ENCODE data around the gene RAP2A.

The RAP2A gene

GRCh38 chr13:97422118-97423054 is 11.6 kb upstream of the RAP2A start:
- no peak for DNase-seq (ENCODE audit: low spot score)

GRCh38 chr13:97423300-97424045 is 10.5 kb upstream of the RAP2A start:
- no peak for DNase-seq (ENCODE audit: low spot score)

GRCh38 chr13:97425590-97425989 is 8.4 kb upstream of the RAP2A start:
- no peak for DNase-seq (ENCODE audit: low spot score)

GRCh38 chr13:97426695-97427094 is 7.3 kb upstream of the RAP2A start:
- DNase-seq (ENCODE audit: low spot score): no peak

DNA sequence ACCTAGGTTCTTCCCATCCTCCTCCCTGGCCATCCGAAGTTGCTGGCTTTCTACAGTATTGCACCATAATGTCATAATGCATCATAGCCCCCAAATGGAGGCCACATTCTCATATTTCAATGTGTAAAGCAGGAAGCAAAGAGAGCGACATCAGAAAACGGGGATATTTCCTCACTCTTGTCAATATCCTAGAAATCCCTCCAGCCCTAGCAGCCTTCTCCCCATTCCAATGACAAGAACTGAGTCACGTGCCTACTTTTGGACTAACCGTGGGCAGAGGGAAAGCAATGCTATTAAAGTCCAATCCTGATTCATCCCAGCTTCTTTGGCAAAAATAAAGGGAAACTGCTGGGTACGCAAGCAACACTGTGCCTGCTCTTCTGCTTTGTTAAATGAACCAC is 4.3 kb upstream of the RAP2A start:
- DNase-seq (ENCODE audit: low spot score): no peak

- DNase-seq (ENCODE audit: low spot score): no peak
These were observed 3.7 kb upstream of the RAP2A start for GRCh38 chr13:97430296-97430695.

DNA sequence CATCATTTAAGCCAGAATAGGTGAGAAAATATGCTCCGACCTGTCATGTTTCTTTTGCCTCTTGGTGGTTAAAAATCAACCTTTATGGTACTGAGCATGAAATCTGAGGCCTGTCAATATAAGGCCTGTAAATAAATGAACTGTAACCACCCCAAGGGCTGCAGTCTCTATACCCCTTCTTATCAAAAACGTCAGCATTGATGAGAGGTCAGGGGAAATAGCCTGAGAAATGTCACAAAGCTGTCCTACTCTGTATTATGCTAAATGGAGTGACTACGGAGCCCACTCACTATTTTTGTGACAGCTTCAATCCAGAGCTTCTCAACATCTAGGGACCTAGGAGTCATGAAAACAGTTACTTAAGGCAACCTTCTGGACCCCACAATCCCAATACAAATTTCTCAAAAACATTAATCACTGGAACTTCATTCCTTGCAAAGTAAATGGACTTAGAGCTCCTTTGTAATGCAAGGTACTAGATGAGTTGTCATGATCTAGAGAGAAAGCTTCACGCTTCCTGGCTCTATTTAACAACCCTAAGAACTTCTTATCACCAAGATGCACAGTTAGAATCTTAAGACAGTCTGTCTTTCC is 2.7 kb upstream of the RAP2A start:
- no peak for DNase-seq (ENCODE audit: low spot score)

DNA sequence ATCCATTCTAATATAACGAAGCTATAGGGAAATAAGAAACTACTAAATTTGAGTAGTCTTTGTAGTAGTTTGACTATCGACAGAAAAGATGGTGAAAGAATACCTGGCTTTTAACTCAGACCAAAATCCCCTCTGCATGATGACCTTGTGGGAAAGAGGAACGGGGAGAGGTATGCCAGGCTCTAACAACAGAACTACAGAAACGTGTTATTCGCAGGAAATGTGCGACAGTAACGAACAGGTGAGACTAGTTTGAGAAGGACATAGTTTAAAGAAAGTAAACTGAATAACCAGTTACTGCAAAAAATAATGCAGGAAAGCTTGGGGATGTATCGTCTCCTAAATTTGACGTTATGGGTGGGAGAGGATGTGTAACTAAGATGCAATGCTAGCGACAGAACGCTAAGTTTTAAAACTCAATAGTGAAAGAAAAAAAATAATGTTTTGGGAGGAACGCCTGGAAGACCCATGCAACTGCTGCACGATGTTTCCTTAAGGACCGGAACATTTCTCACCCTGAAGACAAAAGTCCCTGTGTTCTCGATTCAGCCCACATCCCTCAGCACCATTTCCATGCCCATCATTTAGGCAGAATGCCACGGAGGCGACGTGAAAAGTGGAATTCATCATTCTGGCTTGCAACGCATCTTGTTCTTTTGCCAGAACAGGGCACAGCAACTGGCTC is 1.6 kb upstream of the RAP2A start:
- no peak for DNase-seq (ENCODE audit: low spot score)

DNA sequence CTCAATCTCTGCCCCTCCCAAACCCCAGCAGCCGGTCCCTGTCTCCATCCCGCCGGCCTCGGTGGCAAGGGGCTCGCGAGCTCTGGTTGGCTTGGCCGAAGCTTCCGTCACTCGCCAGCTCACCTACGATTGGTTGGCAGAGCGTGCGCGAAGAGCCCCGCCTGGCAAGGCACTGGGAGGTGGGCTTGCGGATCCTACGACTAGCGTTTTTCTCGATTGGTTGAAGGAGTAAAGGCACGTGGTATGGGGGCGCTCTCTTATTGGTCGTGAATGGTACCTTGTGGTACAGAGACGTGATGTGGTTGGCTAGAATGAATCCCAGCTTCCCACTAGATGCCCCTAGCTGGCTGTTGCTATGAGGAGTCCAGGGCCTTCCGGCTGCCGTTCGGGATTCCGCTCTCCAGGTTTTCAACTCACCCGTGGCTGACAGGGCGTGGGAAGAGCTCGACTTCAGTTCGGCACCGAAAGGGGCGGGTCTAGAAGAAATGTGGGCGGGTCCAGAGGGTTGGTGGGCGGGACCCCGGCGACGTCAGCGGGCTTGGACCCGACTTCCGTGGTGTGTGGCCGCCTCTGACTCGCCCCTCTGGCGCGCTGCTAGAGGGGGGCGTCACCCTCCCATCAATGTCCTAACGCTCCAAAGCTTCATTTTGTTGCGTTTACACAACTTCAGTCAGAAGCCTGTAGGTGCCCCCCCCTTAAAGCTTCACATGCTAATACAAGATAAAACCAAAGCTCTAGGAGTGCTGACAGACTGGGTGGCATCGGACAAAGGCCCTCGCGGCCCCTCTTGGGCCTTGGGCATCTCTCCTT is 847 bp upstream of the RAP2A start:
- DNase-seq (ENCODE audit: low spot score): peak; percentile 100

DNA sequence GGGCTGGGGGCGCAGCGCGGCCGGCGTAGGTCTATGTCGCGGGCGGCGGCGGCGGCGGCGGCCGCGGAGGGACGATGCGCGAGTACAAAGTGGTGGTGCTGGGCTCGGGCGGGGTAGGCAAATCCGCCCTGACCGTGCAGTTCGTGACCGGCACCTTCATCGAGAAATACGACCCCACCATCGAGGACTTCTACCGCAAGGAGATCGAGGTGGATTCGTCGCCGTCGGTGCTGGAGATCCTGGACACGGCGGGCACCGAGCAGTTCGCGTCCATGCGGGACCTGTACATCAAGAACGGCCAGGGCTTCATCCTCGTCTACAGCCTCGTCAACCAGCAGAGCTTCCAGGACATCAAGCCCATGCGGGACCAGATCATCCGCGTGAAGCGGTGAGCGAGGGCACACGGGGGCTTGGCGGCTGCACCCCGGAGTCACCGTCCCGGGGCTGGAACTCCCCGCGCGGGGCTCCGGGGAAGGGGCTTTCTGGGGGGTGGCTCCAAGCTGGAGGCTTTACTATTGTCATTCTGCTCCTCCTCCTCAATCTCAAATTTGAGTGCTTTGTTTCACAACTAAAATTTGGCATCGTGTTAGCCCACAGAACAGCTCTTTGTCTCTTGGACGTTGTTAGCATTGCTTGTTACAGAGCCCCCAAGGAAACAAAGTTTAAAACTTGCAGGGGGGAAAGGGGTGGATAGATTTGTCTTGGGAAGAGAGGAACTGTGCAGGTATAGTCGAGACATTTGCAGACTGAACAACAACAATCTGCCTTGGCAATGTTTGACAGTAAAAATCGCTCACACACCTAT is 630 bp downstream of the RAP2A start:
- peak; percentile 36 for DNase-seq (ENCODE audit: low spot score)

- DNase-seq (ENCODE audit: low spot score): no peak
These were observed 1.4 kb downstream of the RAP2A start for GRCh38 chr13:97435323-97435722.

DNA sequence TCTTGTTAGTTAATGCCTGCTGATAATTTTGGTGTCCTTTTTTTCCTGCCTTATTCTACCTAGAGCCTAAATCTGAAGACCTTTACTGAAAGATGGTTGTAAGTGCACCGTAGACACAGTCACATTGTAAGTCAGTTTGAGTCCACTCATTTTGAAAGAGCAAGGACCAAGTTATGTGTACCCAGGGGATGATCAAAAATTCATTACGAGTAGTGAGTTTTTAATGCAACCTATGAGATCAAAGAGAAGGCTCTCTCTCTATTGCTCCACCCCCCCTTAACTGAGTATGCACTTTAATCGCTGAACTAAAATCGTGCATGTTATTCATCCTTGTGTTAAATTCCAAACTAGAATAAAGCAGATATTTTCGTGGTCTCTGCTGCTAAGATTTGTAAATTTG is 1.8 kb downstream of the RAP2A start:
- DNase-seq (ENCODE audit: low spot score): no peak

DNA sequence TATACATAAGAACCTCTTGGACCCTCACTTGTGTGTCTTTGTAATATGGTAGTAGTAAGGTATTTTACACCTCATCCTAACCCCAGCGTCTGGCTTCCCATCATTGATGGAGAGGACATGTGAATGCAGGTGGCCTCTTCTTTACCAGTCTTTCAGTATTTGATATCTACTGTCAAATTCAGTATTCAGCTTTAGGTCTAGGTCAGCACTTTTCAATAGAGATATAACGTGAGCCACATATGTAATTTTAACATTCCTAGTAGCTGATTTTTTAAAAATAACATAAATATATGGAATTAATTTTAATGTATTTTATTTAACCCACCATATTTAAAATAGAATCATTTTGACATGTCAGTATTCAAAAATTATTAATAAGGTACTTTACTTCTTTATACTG is 2.9 kb downstream of the RAP2A start:
- no peak for DNase-seq (ENCODE audit: low spot score)

DNA sequence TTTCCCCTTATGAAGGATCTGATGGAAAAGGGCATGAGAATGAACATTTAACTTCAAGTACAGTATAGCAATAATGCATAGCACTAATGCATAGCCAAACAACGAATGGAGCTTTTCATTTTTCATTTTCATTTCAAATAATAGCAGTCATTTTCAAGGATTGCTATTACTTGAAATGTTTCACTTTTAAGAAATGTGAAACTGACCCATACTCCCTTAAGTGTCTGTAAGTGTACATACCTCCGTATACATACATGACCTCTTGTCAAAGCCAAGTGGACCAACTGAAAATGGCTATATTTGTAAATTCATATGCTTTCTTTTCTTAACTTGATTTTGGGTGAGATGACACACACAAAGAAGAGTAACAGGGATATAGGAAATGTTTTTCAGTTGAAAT is 3.8 kb downstream of the RAP2A start:
- no peak for DNase-seq (ENCODE audit: low spot score)

DNA sequence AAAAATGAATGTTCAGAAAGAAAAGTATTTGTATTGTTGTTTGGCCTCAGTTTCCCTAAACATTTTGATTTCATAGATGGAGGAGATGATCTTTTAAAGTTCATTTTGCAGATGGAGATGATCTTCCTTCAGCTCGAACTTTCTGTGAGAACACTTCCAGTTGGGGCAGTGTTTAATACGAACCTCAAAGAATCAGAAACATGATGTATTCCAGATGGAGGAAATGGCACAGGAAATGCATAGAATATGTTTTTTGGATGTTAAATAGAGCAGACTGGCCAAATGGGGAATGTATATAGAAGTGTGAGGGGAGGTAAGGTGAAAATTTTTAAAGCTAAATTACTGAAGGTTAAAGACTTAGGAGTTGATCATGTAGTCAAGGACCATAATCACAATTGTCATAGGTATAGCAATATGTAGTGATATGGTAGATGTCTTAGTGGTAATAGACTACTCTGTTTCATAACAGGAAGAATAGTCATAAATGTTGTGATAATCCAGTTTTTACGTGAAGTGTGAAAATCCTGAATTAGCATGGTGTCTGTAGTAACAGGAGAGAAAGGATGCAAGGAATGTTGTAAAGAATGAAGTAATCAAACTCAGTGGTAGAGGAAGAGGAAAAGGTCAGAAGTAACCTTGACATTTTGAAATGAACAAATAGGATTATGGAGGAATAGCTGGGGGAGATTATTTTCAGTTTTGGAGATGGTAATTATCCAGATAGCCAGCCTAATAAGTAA is 5.1 kb downstream of the RAP2A start:
- DNase-seq (ENCODE audit: low spot score): no peak

- DNase-seq (ENCODE audit: low spot score): no peak
These were observed 6.7 kb downstream of the RAP2A start for GRCh38 chr13:97440598-97441170.

- no peak for DNase-seq (ENCODE audit: low spot score)
These were observed 7.4 kb downstream of the RAP2A start for GRCh38 chr13:97441368-97441767.

DNA sequence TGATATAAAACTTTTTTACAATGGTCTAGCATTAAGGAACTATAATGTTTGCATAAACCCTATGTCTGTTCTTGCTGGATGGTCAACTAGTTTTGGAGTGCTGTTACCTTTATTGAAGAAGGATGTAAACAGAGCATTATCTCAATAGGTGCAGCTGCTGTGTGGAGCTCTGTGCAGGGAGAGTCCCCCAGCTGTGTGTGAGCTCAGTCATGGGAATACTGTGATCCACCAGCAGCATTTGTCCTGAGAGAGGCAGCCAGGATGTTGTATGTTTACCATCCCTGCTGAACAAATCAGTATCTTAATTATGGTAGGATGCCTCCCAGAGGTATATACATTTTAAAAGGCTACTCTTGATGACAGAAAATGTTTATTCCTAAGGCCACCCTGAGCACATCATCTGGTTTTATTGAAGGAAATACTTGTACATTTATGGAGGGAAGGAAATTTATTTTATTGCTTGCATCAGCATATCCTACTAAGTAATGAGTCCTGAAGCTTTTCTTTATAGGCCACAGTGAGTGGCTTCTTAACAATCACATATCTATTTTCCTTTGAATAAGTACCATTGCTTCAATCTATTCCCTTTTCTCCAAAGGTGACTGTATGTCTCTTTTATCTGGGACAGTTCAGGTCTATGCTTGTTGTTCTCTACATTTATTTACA is 11.7 kb downstream of the RAP2A start:
- DNase-seq (ENCODE audit: low spot score): no peak

GRCh38 chr13:97446448-97446847 is 12.5 kb downstream of the RAP2A start:
- no peak for DNase-seq (ENCODE audit: low spot score)

Data from kidney tubule cell (primary cell).